HG03521 (cell line): Measurements from ENCODE around the gene WDHD1.
A peak's percentile ranks its signal among the peaks of the same experiment; 100 is the strongest.
"Not testable (repeated sequence)": the region's sequence is repeated elsewhere in the genome, so short reads cannot be mapped to it uniquely, and the experiment has no call there.

ENCODE experiments used
- ATAC-seq: cut with Tn5 transposase; IDR thresholded peaks from one replicate; pipeline ENCODE4 v1.9.1; 2021; ENCODE audit warnings: mild to moderate bottlenecking, moderate library complexity; ENCODE audit not compliant: unreplicated experiment

WDHD1 gene

DNA sequence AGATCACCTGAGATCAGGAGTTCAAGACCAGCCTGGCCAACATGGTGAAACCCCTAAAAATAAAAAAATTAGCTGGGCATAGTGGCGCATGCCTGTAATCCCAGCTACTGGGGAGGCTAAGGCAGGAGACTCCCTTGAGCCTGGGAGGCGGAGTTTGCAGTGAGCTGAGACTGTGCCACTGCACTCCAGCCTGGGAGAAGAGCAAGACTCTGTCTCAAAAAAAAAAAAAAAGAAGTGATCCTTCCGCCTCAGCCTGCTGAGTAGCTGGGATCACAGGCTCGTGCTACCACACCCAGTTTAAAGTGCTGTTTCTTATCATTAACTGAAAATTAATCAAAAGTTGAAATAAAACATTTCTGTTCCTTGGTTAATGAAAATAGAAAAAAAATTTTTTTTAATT lies 117.9 kb downstream of the WDHD1 start:
- not testable (repeated sequence) for ATAC-seq

DNA sequence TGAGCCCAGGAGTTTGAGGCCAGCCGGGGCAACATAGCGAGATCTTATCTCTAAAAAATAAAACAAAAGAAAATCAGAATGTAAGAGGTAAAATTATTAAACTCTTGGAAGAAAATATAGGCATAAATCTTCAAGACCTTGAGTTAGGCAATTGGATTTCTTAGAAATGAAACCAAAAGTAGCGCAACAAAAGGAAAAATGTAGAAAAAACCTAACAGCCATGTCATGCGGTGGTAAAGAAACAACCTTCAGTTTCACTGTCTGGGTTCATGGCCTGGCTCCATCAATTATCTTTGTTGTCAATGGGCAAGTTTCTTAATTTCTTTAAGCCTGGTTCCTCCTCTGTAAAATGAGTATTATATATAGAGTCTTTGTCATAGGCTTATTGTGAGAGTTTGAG lies 118.7 kb downstream of the WDHD1 start:
- ATAC-seq: no peak

DNA sequence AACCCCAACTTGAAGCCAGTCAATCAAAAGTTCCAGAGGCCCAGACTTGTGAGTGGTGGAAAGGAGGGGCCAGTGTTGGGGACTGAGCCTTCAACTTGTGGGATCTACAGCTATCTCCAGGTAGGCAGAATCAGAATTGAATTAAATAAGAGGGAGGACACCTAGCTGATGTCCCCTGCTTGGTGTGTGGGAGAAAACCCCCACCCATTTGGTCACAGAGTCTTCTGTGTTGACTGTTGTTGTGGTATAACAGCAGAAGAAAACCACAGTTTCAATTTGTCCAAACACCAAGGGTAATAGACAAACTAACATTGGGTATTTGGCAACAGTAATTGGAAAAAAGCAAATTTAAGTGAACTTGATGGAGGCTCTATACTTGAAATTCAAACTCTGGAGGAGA lies 120.8 kb downstream of the WDHD1 start:
- no peak for ATAC-seq

DNA sequence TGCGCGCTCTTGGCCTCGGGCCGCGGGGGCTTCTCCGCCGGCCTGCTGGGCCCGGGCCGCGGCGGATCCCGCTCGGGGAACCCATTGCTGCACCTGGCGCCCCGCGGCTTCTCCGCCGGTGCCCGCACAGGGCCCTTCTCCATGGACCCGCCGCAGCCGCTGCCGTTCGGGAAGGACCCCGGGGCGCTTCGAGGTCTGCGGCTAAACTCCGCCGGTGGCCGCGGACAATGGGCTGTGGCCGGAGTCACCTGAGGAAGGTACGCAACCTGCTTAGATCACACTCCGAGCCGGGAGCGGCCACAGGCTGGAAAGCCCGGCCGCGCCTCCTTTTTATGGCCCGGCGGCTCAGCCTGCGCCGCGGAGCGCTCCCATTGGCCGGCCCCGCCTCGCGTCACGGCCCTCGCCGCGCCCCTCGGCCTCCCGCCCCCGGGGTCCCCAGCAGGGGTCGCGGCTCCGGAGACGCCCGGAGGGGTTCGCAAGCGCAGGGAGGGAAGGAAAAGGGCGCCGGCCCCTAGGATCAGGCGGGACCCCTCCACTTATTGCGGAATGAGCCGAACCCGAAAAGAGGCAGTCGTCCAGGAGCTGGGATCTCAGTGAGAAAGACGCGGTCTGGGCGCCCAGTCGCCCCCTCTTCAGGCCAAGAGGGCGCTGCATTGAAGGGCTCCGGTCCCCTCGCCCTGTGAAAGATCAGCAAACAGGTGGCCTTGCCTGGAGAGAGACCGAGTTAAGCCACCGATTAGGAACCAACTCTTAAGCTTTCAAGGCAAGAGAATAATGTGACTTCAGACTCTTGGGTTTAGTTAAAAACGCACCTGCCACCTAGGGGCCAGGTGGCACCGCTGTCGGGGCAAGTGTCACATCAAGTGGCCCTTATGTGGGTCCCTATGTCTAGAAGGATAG lies 124.1 kb downstream of the WDHD1 start, which contains the start of gene GCH1:
GCH1 (minus strand) TSS at position 306 of the 900 bp plus-strand sequence; CDS start at position 143, 163 bp downstream.
- ATAC-seq: peak; percentile 82

DNA sequence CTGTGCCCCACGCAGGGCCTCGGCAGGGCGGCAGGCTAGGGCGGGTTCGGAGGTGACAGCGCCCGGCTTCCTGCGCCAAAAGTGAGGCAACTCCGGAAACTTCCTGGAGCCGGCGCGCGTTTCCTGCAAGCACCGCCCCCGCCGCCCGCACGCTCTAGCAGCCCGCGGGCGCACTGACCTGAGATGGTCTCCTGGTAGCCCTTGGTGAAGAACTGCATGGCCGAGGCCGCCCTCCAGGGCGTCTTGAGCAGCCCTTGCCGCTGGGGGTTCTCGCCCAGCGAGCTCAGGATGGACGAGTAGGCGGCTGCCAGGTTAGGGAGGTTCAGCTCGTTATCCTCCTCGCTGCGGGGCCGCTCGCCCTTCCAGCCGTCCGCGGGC lies 124.8 kb downstream of the WDHD1 start:
- peak; percentile 43 for ATAC-seq

DNA sequence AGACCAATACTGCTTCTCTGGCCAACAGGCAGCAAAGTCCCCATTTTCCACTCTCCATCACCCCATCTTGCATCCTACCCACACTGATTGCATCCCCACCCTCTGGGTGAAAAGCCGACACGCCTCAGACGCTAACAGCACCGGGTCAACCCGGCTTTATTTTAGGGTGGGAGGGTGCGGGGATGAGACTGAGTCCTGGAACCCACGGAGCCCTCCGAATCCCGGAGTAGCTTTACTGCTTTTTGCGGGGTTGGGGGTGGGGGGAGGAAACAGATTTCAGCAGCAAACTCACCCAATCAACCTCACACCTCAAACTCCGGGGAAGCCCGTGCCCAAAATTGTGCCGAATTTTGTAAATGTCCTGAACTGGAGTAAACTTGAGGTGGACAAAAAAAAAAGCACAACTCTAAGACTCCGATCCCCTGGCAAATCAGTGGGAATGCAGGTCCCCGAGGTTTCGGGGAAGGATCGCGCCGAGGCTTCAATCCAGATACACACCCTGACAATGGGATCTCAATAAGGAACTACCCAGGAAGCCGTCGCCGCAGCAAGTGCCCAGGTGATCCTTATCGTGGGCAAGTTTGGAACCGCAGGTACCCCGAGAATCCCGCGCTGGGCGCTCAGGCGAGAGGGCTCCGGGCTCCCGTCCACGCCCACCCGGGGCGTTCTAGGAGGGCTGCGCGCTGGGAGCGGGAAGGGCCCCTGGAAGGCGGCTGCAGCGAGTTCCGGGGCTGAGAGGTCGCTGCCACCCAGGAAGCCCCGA lies 125.3 kb downstream of the WDHD1 start:
- no peak for ATAC-seq

DNA sequence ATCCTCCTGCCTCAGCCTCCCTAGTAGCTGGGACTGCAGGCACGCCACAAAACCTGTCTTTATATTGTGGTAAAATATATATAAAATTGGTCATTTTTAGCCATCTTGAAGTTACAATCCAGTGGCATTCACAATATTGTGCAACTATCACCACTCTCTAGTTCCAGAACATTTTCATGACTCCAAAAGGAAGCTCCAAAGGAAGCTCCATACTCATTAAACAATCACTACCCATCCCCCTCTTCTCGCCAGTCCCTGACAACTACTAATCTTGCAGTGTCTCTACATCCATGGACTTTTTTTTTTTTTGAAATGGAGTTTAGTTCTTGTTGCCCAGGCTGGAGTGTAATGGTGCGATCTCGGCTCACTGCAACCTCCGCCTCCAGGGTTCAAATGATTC lies 127.3 kb downstream of the WDHD1 start:
- ATAC-seq: no peak

DNA sequence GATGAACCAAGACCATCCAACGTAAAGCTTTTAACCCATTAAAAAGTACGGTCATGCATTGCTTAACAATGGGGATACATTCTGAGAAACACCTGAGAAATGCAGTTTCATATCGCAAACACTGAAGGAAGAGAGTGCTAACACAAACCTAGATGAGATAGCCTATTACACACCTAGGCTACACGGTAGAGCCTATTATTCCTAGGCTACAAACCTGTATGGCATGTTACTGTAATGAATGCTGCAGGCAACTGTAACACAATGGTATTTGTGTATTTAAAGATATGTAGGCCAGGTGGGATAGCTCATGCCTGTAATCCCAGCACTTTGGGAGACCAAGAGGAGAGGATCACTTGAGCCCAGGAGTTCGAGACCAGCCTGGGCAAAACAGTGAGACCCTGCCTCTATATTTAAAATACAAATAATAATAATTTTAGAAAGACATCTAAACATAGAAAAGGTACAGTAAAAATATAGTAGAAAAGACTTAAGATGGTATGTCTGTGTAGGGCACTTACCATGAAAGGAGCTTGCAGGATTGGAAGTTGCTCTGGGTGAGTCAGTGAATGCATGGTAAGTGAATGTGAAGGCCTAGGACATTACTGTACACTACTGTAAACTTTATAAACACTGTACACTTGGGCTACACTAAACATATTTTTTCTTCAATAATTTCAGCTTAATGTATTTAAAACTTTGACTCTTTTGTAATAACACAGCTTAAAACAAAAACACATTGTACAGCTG lies 128.9 kb downstream of the WDHD1 start:
- not testable (repeated sequence) for ATAC-seq

DNA sequence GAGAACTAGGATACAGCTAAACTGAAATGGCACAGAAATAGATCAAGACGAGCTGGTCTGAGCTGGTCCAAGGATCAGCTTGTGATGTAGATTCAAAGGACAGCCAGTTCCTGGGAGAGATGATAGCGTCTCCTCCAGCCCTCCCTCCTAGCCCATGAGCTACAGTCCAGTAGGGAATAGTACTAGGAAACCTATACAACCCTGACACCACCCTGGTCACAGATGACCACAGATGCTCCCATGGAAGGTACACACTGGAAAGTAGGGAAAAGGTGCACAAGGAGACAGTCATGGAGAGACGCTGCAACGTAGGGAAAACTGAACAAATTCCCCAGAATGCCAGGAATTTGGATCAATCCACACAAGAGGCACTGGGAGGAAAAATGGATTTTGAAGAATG lies 131.2 kb downstream of the WDHD1 start:
- no peak for ATAC-seq

DNA sequence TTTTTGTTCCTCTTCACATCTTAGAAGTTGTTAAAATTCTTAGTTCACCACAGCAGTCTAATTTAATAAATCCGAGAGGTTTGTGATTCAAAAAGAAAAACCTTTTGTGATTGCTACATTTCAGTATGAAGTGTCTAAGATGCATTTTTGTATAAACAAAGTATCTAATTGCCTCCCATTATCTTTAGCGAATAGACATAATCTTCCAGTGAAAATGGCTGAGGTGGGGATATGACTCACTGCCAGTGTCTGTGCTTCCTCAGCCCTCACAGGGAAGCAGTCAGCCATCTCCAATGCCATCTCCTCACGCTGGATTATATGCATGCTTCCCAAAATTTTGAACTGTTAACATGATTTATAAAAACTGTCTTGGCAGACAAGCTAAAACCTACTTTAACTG lies 131.9 kb downstream of the WDHD1 start:
- no peak for ATAC-seq

DNA sequence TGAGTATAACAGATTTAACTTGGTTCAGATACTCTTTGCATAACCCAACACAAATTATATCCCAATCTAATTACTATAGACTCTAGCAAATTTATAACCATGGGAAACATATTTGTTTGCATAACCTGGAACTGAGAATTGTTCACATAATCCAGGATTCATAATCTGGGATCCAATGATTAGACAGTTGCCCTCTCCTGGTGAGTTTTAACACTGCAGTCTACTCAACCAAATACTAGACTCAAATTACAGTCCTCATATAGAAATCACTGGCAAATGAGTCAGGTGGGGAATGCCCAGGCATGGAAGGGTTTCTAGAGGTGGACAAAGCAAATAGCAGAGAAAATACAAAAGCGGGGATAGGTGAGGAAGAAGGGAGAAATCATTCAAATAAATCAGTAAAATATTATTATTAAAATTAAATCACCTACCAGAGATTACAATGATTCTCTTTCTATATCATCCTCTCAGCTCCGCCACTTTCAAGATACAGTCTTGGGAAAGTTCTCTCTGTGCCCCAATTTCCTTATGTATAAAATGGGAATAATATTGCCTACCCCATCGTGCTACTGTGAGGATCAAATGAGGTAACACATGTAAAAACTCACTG lies 133.6 kb downstream of the WDHD1 start:
- ATAC-seq: no peak

DNA sequence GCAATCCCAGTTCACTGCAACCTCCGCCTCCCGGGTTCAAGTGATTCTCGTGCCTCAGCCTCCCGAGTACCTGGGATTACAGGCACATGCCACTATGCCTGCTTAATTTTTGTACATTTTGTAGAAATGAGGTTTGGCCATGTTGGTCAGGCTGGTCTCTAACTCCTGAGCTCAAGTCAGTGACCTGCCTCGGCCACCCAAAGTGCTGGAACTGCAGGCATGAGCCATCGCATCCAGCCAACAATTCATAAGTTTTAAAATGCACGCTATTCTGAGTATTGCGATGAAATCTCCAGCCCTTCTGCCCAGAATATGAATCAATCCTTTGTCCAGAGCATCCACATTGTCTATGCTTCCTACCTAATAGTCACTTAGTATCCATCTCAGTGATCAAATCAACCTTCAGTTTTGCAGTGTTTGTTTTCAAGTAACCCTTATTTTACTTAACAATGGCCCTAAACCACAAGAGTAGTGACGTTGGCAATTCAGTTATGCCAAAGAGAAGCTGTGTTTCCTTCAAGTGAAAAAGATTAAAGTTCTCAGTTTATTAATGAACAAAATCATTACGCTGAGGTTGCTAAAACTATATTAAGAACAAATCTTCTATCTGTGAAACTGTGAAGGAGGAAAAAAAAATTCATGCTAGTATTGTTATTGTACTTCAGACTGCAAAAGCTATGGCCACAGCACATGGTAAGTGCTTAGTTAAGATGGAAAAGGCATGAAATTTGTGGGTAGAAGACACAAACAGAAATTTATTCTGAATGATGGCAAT lies 135.2 kb downstream of the WDHD1 start:
- no peak for ATAC-seq

DNA sequence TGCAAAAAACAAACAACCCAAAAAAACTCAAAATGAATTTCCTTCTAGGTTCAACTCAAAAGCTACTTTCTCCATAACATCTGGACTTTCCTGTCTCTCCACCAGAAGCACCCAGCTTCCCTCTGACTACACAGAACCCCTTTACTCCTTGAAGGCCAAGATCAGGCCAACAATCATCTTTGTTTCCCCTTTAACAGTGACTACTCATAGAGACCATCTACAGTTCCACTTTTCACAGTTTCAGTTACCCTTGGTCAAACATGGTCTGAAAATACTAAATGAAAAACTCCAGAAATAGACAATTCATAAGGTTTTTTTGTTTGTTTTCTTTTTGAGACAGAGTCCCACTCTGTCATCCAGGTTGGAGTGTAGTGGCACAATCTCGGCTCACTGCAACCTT lies 136.1 kb downstream of the WDHD1 start:
- ATAC-seq: peak; percentile 68

DNA sequence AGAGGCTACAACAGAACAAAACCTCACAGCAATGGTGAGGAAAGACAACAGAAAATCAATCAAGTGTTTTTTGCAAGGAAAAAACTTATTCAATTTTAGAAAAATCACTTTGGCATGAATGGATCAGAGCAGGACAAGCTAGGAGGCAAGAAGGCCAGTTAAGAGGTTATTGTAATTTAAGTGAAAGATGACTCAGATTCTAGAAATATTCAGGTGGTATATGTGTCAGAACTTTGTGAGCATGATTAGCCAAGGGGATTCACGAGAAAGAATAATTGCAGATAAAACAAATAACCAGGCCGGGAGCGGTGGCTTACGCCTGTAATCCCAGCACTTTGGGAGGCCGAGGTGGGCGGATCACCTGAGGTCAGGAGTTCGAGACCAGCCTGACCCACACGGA lies 137.0 kb downstream of the WDHD1 start:
- ATAC-seq: no peak
